Vagina (tissue), 2 donors: ENCODE measurements around the gene HHATL. TPM values are rescaled to one million over a fixed set of nuclear protein-coding genes. Genes with fewer than 3 reads are reported as not detected.

ENCODE experiments used
- DNase-seq, 2 donors: peaks; one replicate each; pipeline ENCODE4 v3.0.0-alpha.2; 2017; ENCODE audit errors: extremely low spot score in 2 of 2
- H3K27ac ChIP-seq: fragments of 200-600 bp; sonication (generic); one replicate; pipeline ENCODE4 v1.5.1; 2019
- H3K27me3 ChIP-seq: fragments of 200-600 bp; sonication (generic); one replicate; pipeline ENCODE4 v1.5.1; 2019
- H3K36me3 ChIP-seq, 2 donors: fragments of 200-600 bp; sonication (generic); one replicate each; pipeline ENCODE4 v1.5.1; 2017 to 2019
- H3K4me1 ChIP-seq: fragments of 200-600 bp; sonication (generic); one replicate; pipeline ENCODE4 v1.5.1; 2019
- H3K4me3 ChIP-seq, 2 donors: fragments of 200-600 bp; sonication (generic); 1 replicate in 1 of 2; 2 replicates in 1 of 2; pipeline ENCODE4 v1.5.1; 2016 to 2019
- H3K9me3 ChIP-seq: fragments of 200-600 bp; sonication (generic); one replicate; pipeline ENCODE4 v1.5.1; 2019
- CTCF ChIP-seq, 3 experiments: fragments of 450-650 bp in 2 of 3; fragments of 200-600 bp in 1 of 3; sonication (generic) in 1 of 3; IDR thresholded peaks; one replicate each; pipeline ENCODE4 v1.5.1; 2017 to 2019; ENCODE audit warnings: antibody characterized with exemption in 3 of 3, mild to moderate bottlenecking in 2 of 3, moderate library complexity in 2 of 3
- POLR2A ChIP-seq, 2 donors: fragments of 450-650 bp; IDR thresholded peaks; one replicate each; pipeline ENCODE4 v1.6.1; 2017; ENCODE audit warnings: antibody characterized with exemption in 2 of 2, mild to moderate bottlenecking in 2 of 2, moderate library complexity in 2 of 2
- POLR2AphosphoS5 ChIP-seq, 2 donors: sonication (generic); formaldehyde crosslinking; IDR thresholded peaks; one replicate each; pipeline ENCODE4 v1.9.0; 2017; ENCODE audit warnings: antibody characterized with exemption in 2 of 2, mild to moderate bottlenecking in 2 of 2, low read depth in 1 of 2; ENCODE audit not compliant: insufficient read depth in 1 of 2
- intact Hi-C: fragments of 100-400 bp; cut with DNase I; formaldehyde crosslinking; loops from one replicate; pipeline ENCODE4 v1.15.1; 2023
- total RNA-seq: library from RNA; depleted of rRNA; stranded (reverse); fragments of >200 nt; gene quantifications from one replicate; pipeline ENCODE4 v1.2.3, GENCODE V29; 2016

The HHATL gene
- total RNA-seq, 1 donor from 2014 or later = not detected

GRCh38 chr3:42709621-42710020, 7.0 kb upstream of the HHATL start:
- no peak overlapping the region for H3K4me3 ChIP-seq
- no peak overlapping the region for H3K27ac ChIP-seq
- no peaks in the 10 kb centered on the region for H3K9me3 ChIP-seq
- no peaks in the 10 kb centered on the region for H3K27me3 ChIP-seq
- H3K36me3 ChIP-seq = no peaks in the 10 kb centered on the region
- intact Hi-C loops = no loop called here
- no peak for DNase-seq
- TF ChIP-seq CTCF (IDR thresholded peaks at IDR 0.05) (no peak), POLR2A (IDR thresholded peaks at IDR 0.05) (no peak), POLR2AphosphoS5 (IDR thresholded peaks at IDR 0.05; ENCODE audit: insufficient read depth in 1 of 2, low read depth in 1 of 2) (no peak)
- H3K4me1 ChIP-seq = no peaks in the 10 kb centered on the region

GRCh38 chr3:42708611-42709151, 6.1 kb upstream of the HHATL start:
- TF ChIP-seq POLR2A (IDR thresholded peaks at IDR 0.05) = no peak
- Histone ChIP-seq H3K36me3 (no peaks in the 10 kb centered on the region), H3K4me3 (no peak overlapping the region), H3K27ac (no peak overlapping the region), H3K27me3 (no peaks in the 10 kb centered on the region), H3K4me1 (no peaks in the 10 kb centered on the region), H3K9me3 (no peaks in the 10 kb centered on the region)
- peak in 1 of 2 donors; percentile 77 for DNase-seq
- intact Hi-C loops = no loop called here

DNA sequence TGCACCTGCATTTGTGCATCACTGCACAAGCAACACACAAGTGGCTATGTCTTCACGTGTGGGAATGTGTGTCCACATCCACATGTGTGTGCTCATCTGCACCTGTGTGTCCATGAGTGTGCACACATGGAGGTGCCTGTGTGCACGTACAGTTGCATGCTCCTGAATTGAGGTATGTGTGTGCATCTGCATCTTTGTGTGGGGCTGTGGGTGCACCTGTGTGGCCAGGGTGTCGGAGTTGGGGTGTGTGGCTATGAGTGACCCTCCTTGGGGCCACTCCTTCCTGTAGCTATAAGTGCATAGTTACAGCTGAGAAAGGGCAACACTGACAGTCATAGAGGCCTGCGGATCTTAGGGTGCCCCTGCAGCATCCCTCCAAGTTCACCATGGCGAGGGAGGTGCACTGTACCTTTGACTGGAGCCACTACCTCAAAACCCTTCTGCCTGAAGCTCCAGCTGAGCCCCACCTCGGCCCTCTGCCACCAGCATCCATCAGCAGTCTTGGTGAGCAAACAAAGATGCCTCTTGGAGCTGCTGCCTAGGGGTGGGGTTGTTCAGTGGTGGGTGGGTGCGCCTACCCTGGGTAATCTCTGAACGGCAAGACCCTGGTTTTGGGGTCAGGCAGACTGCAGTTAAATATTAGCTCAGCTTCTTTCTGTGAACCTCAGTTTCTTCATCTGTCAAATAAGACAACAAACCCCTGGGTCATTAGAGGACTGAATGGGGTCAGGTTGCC, 5.2 kb upstream of the HHATL start:
- Histone ChIP-seq H3K27ac (no peak overlapping the region), H3K36me3 (no peaks in the 10 kb centered on the region), H3K4me1 (no peaks in the 10 kb centered on the region), H3K4me3 (no peak overlapping the region), H3K27me3 (no peaks in the 10 kb centered on the region), H3K9me3 (no peaks in the 10 kb centered on the region)
- TF ChIP-seq POLR2AphosphoS5 (IDR thresholded peaks at IDR 0.05; ENCODE audit: insufficient read depth in 1 of 2, low read depth in 1 of 2) = no peak
- TF ChIP-seq CTCF (IDR thresholded peaks at IDR 0.05) = no peak
- intact Hi-C loops = no loop called here
- DNase-seq = peak in 1 of 2 donors; percentile 92

- Histone ChIP-seq H3K4me3 (no peak overlapping the region), H3K9me3 (no peaks in the 10 kb centered on the region), H3K4me1 (no peaks in the 10 kb centered on the region), H3K36me3 (no peaks in the 10 kb centered on the region), H3K27me3 (no peaks in the 10 kb centered on the region), H3K27ac (no peak overlapping the region)
- TF ChIP-seq POLR2A (IDR thresholded peaks at IDR 0.05) = no peak
- TF ChIP-seq CTCF (IDR thresholded peaks at IDR 0.05) = no peak
- intact Hi-C loops = no loop called here
- peak in 1 of 2 donors; percentile 89 for DNase-seq
Observed at GRCh38 chr3:42706721-42707619, 4.4 kb upstream of the HHATL start.

DNA sequence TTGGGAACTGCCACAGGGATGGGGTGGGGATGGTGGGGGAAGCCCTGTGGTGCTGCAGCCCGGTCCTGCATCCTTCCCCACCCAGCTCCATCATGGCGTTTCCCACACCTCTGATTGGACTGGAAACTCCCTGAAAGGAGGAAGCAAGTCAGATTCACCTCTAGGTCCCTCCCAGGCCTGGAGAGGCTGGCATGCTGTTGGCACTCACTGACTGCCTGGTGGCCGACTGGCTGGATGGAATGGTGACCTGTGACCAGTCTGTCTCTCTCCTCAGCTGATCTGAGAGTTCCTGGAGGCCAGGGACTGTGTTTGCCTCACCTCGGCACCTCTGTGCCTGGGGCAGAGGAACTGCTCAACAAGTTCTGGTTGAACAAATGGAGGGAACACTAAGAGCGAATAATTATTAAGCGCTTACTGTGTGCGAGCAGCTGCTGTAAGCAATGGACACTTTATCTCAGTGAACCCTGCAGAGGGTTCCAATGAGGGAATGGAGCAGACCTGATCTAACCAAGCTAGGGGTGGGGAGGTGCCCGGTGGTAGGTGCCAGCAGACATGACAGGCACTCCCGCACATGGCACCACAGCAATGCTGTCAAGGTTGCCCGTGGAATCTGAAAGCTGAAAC, 3.5 kb upstream of the HHATL start:
- Histone ChIP-seq H3K27ac (no peak overlapping the region), H3K9me3 (no peaks in the 10 kb centered on the region), H3K4me3 (no peak overlapping the region), H3K4me1 (no peaks in the 10 kb centered on the region), H3K36me3 (no peaks in the 10 kb centered on the region), H3K27me3 (no peaks in the 10 kb centered on the region)
- intact Hi-C loops = no loop called here
- peak in 1 of 2 donors; percentile 79 for DNase-seq
- TF ChIP-seq POLR2A (IDR thresholded peaks at IDR 0.05) (no peak), CTCF (IDR thresholded peaks at IDR 0.05) (no peak), POLR2AphosphoS5 (IDR thresholded peaks at IDR 0.05; ENCODE audit: insufficient read depth in 1 of 2, low read depth in 1 of 2) (no peak)
